GM12892 (cell line): ENCODE results near the gene TOR4A.

Experiments
- POLR2A ChIP-seq: IDR thresholded peaks from 2 replicates; pipeline ENCODE4 v1.6.1; 2011; ENCODE audit warnings: low read depth, low read length, control low read depth
- POLR2AphosphoS5 ChIP-seq: IDR thresholded peaks from 2 replicates; pipeline ENCODE4 v1.6.1; 2011; ENCODE audit warnings: low read depth, low read length, control low read depth
- TAF1 ChIP-seq: IDR thresholded peaks from 2 replicates; pipeline ENCODE4 v1.6.1; 2011; ENCODE audit warnings: low read depth, mild to moderate bottlenecking, control low read depth, low read length, borderline replicate concordance

DNA sequence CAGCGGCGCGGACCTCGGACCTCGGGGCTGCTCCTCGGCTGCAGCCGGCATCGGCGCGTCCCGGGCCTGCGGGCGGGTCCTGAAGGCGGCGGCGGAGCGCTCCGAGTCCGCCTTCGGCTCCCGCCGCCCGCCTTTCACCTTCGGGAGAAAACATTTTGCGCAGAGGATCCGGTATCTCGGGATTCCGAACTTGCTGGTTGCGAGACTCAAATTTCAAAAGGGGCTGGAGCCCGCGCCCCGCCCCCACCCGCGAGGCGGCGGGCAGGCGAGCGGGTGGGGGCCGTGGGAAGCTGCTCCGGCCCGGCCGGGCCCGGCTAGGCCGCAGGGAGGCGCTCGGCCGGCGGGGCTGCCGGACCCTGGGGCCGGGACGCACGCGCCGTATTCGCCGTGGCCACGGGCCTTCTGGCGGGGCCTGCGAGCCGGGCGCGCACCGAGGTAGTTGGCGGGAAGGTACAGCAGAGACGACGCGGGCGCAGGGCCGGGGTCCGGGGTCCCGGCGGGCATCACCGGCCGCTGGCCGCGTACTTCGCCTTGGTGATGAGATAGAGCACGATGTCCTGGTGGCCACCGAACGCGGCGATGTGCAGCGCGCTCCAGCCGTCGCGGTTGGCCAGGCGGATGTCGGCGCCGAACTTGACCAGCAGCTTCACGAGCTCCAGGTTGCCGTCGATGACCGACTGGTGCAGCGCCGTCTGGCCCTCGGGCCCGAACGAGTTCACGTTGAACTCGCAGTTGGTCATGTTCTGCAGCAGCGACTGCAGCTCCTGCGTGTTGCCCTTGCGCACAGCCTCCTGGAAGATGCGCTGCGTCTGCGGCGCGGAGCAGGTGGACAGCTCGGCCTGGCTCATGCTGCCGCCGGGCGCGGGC, 23.8 kb downstream of the TOR4A start:
- TF ChIP-seq POLR2AphosphoS5: no peak
- TF ChIP-seq POLR2A: no peak
- TF ChIP-seq TAF1: no peak
